ENCODE results near the gene FBXW11. TPM values are rescaled to one million over a fixed set of nuclear protein-coding genes. Genes with fewer than 3 reads are reported as not detected.

The FBXW11 gene
- total RNA-seq, 1 donor from 2014 or later: 52.5 TPM

DNA sequence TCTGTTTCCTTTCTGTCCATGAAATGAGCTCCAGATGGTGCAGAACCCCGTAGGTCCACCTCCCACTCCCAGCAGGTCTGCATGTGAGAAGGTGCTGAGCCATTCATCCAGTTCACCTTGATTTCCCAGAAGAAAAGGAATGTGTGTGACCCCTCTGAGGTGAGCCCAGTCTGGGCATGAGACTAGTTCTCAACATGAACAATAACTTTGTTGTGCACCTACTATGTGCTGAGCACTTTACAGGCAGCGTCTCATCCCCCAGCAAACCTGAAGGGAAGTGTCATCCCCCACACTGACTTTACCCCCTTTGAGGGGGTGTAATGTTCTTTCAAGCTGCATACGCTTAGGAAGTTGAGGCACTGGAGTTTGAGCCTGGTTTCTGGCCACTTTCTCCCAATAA lies 159.4 kb downstream of the FBXW11 start:
- H3K27ac Mint-ChIP-seq: no peak overlapping the region
- TF ChIP-seq CTCF (conservative IDR thresholded peaks at IDR 0.05): no peak
- peaks cover 3% of the 10 kb centered on the region for H3K36me3 Mint-ChIP-seq
- peaks cover under 1% of the 10 kb centered on the region for H3K27me3 Mint-ChIP-seq
- H3K9me3 Mint-ChIP-seq: peaks cover 1% of the 10 kb centered on the region
- DNase-seq (ENCODE audit: extremely low spot score, unreplicated experiment): no peak
- H3K4me1 Mint-ChIP-seq (ENCODE audit: unreplicated experiment): peaks cover 30% of the 10 kb centered on the region
- H3K4me3 Mint-ChIP-seq: no peak overlapping the region

GRCh38 chr5:171846323-171846722 lies 160.1 kb downstream of the FBXW11 start:
- no peak for DNase-seq (ENCODE audit: extremely low spot score, unreplicated experiment)
- peaks cover 3% of the 10 kb centered on the region for H3K36me3 Mint-ChIP-seq
- H3K4me3 Mint-ChIP-seq: no peak overlapping the region
- peak; percentile 10 for TF ChIP-seq CTCF (conservative IDR thresholded peaks at IDR 0.05)
- peaks cover 4% of the 10 kb centered on the region for H3K9me3 Mint-ChIP-seq
- peaks cover 30% of the 10 kb centered on the region for H3K4me1 Mint-ChIP-seq (ENCODE audit: unreplicated experiment)
- H3K27ac Mint-ChIP-seq: no peak overlapping the region
- H3K27me3 Mint-ChIP-seq: peaks cover 3% of the 10 kb centered on the region

GRCh38 chr5:171845857-171846256 lies 160.6 kb downstream of the FBXW11 start:
- Mint-ChIP-seq H3K4me3 (no peak overlapping the region), H3K27ac (no peak overlapping the region), H3K9me3 (peaks cover 4% of the 10 kb centered on the region), H3K27me3 (peaks cover 3% of the 10 kb centered on the region), H3K4me1 (ENCODE audit: unreplicated experiment) (peaks cover 27% of the 10 kb centered on the region), H3K36me3 (peaks cover 4% of the 10 kb centered on the region)
- DNase-seq (ENCODE audit: extremely low spot score, unreplicated experiment): no peak
- peak; percentile 12 for TF ChIP-seq CTCF (conservative IDR thresholded peaks at IDR 0.05)

- Mint-ChIP-seq H3K27me3 (peaks cover 3% of the 10 kb centered on the region), H3K4me1 (ENCODE audit: unreplicated experiment) (peaks cover 22% of the 10 kb centered on the region), H3K36me3 (peaks cover 4% of the 10 kb centered on the region), H3K27ac (no peak overlapping the region), H3K9me3 (peaks cover 4% of the 10 kb centered on the region), H3K4me3 (no peak overlapping the region)
- TF ChIP-seq CTCF (conservative IDR thresholded peaks at IDR 0.05): no peak
- DNase-seq (ENCODE audit: extremely low spot score, unreplicated experiment): no peak
Measured at GRCh38 chr5:171845040-171845630, 161.3 kb downstream of the FBXW11 start.

GRCh38 chr5:171842777-171843328 lies 163.6 kb downstream of the FBXW11 start:
- Mint-ChIP-seq H3K9me3 (peaks cover 4% of the 10 kb centered on the region), H3K36me3 (peaks cover 8% of the 10 kb centered on the region), H3K27ac (no peak overlapping the region), H3K4me3 (no peak overlapping the region), H3K4me1 (ENCODE audit: unreplicated experiment) (peaks cover 18% of the 10 kb centered on the region), H3K27me3 (peaks cover 3% of the 10 kb centered on the region)
- no peak for DNase-seq (ENCODE audit: extremely low spot score, unreplicated experiment)
- TF ChIP-seq CTCF (conservative IDR thresholded peaks at IDR 0.05): no peak
